ENCODE measurements around the gene SPECC1. TPM values are rescaled to one million over a fixed set of nuclear protein-coding genes. Genes with fewer than 3 reads are reported as not detected.

The SPECC1 gene
- total RNA-seq, 1 experiment from 2014 or later: 46.4 TPM

GRCh38 chr17:20085283-20085845, 76.2 kb downstream of the SPECC1 start:
- no peak overlapping the region for H3K9ac ChIP-seq (ENCODE audit: low read length)
- CTCF ChIA-PET: no interaction called here
- DNase-seq: no peak
- no peak overlapping the region for H3K27ac ChIP-seq (ENCODE audit: low read length)
- TF ChIP-seq EZH2 (IDR thresholded peaks at IDR 0.05; ENCODE audit: low read length, unreplicated experiment): no peak
- no peak for TF ChIP-seq CTCF (conservative IDR thresholded peaks at IDR 0.05; ENCODE audit: low read depth, low read length)
- TF ChIP-seq EZH2phosphoT487 (IDR thresholded peaks at IDR 0.05; ENCODE audit: borderline replicate concordance, low read length): no peak
- H2AFZ ChIP-seq (ENCODE audit: low read length): no peak overlapping the region
- intact Hi-C loops (cut with micrococcal nuclease): no loop called here
- no peaks in the 10 kb centered on the region for H3K4me1 ChIP-seq (ENCODE audit: insufficient read depth, low read length)
- no peak overlapping the region for H3K4me2 ChIP-seq (ENCODE audit: low read length)
- BruUV-seq (replicated peaks): no TSS peak
- no peaks in the 10 kb centered on the region for H3K36me3 ChIP-seq (ENCODE audit: low read depth, low read length)
- H3F3A ChIP-seq (ENCODE audit: low read length, unreplicated experiment): no peaks in the 10 kb centered on the region
- POLR2A ChIA-PET (ENCODE audit: unreplicated experiment): no interaction called here
- no peaks in the 10 kb centered on the region for H3K9me2 ChIP-seq (replicated peaks; ENCODE audit: low read length)
- H4K20me1 ChIP-seq (ENCODE audit: low read length): no peaks in the 10 kb centered on the region
- H3K27me3 ChIP-seq (ENCODE audit: low read length): no peaks in the 10 kb centered on the region
- H3K79me2 ChIP-seq (ENCODE audit: low read length): no peaks in the 10 kb centered on the region
- no peaks in the 10 kb centered on the region for H3K9me3 ChIP-seq (ENCODE audit: low read length)
- no peak overlapping the region for H3K4me3 ChIP-seq (ENCODE audit: low read length)
- no peak for ATAC-seq

GRCh38 chr17:20086416-20087076, 77.4 kb downstream of the SPECC1 start:
- Histone ChIP-seq H3F3A (ENCODE audit: low read length, unreplicated experiment) (no peaks in the 10 kb centered on the region), H3K27ac (ENCODE audit: low read length) (no peak overlapping the region), H3K27me3 (ENCODE audit: low read length) (no peaks in the 10 kb centered on the region), H3K9me3 (ENCODE audit: low read length) (no peaks in the 10 kb centered on the region), H3K4me3 (ENCODE audit: low read length) (no peak overlapping the region), H3K4me2 (ENCODE audit: low read length) (no peak overlapping the region), H4K20me1 (ENCODE audit: low read length) (no peaks in the 10 kb centered on the region), H2AFZ (ENCODE audit: low read length) (no peak overlapping the region), H3K36me3 (ENCODE audit: low read depth, low read length) (no peaks in the 10 kb centered on the region), H3K9me2 (replicated peaks; ENCODE audit: low read length) (no peaks in the 10 kb centered on the region), H3K79me2 (ENCODE audit: low read length) (no peaks in the 10 kb centered on the region), H3K4me1 (ENCODE audit: insufficient read depth, low read length) (no peaks in the 10 kb centered on the region), H3K9ac (ENCODE audit: low read length) (no peak overlapping the region)
- POLR2A ChIA-PET (ENCODE audit: unreplicated experiment): no interaction called here
- CTCF ChIA-PET: no interaction called here
- BruUV-seq (replicated peaks): no TSS peak
- peak; percentile 22 for DNase-seq
- TF ChIP-seq EZH2phosphoT487 (IDR thresholded peaks at IDR 0.05; ENCODE audit: borderline replicate concordance, low read length) (no peak), EZH2 (IDR thresholded peaks at IDR 0.05; ENCODE audit: low read length, unreplicated experiment) (no peak), CTCF (conservative IDR thresholded peaks at IDR 0.05; ENCODE audit: low read depth, low read length) (0 out of 2 replicates have a peak, but pooled peaks have one; percentile 17)
- intact Hi-C loops (cut with micrococcal nuclease): no loop called here
- no peak for ATAC-seq

GRCh38 chr17:20087538-20088250, 78.5 kb downstream of the SPECC1 start:
- no peak for TF ChIP-seq EZH2 (IDR thresholded peaks at IDR 0.05; ENCODE audit: low read length, unreplicated experiment)
- TF ChIP-seq CTCF (conservative IDR thresholded peaks at IDR 0.05; ENCODE audit: low read depth, low read length): no peak
- no peak for TF ChIP-seq EZH2phosphoT487 (IDR thresholded peaks at IDR 0.05; ENCODE audit: borderline replicate concordance, low read length)
- Histone ChIP-seq H3F3A (ENCODE audit: low read length, unreplicated experiment) (no peaks in the 10 kb centered on the region), H3K79me2 (ENCODE audit: low read length) (no peaks in the 10 kb centered on the region), H3K9me2 (replicated peaks; ENCODE audit: low read length) (no peaks in the 10 kb centered on the region), H3K4me1 (ENCODE audit: insufficient read depth, low read length) (peaks cover 6% of the 10 kb centered on the region; the same call in 1 of the 2 replicates), H3K27me3 (ENCODE audit: low read length) (no peaks in the 10 kb centered on the region), H2AFZ (ENCODE audit: low read length) (no peak overlapping the region), H3K27ac (ENCODE audit: low read length) (no peak overlapping the region), H3K9ac (ENCODE audit: low read length) (no peak overlapping the region), H3K36me3 (ENCODE audit: low read depth, low read length) (no peaks in the 10 kb centered on the region), H3K4me3 (ENCODE audit: low read length) (no peak overlapping the region), H3K4me2 (ENCODE audit: low read length) (no peak overlapping the region), H4K20me1 (ENCODE audit: low read length) (no peaks in the 10 kb centered on the region), H3K9me3 (ENCODE audit: low read length) (no peaks in the 10 kb centered on the region)
- intact Hi-C loops (cut with micrococcal nuclease): no loop called here
- DNase-seq: no peak
- CTCF ChIA-PET: no interaction called here
- no TSS peak for BruUV-seq (replicated peaks)
- no peak for ATAC-seq
- POLR2A ChIA-PET (ENCODE audit: unreplicated experiment): no interaction called here

Data from PC-3 (cell line).